OCI-LY3 (cell line): ENCODE data around the gene RALGAPB.

Source experiments
- EZH2phosphoT487 ChIP-seq: fragments of 200-600 bp; shearing (Covaris generic); IDR thresholded peaks from 2 replicates; pipeline ENCODE4 v1.6.1; 2018; ENCODE audit warnings: antibody characterized with exemption, mixed run types, low read depth
- TF ChIP-seq, protein P1 (sequence below): fragments of 200-600, 300-600 bp; sonication (generic); IDR thresholded peaks from 2 replicates; pipeline ENCODE4 v1.5.1; 2014; ENCODE audit warnings: antibody characterized with exemption, low read length, low read depth

GRCh38 chr20:38600057-38600456 is 127.4 kb downstream of the RALGAPB start:
- TF ChIP-seq, protein P1, sequence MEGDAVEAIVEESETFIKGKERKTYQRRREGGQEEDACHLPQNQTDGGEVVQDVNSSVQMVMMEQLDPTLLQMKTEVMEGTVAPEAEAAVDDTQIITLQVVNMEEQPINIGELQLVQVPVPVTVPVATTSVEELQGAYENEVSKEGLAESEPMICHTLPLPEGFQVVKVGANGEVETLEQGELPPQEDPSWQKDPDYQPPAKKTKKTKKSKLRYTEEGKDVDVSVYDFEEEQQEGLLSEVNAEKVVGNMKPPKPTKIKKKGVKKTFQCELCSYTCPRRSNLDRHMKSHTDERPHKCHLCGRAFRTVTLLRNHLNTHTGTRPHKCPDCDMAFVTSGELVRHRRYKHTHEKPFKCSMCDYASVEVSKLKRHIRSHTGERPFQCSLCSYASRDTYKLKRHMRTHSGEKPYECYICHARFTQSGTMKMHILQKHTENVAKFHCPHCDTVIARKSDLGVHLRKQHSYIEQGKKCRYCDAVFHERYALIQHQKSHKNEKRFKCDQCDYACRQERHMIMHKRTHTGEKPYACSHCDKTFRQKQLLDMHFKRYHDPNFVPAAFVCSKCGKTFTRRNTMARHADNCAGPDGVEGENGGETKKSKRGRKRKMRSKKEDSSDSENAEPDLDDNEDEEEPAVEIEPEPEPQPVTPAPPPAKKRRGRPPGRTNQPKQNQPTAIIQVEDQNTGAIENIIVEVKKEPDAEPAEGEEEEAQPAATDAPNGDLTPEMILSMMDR = no peak
- TF ChIP-seq EZH2phosphoT487 = no peak
